ENCODE measurements around the gene RAD51B.
"Not testable (repeated sequence)": the region's sequence is repeated elsewhere in the genome, so short reads cannot be mapped to it uniquely, and the experiment has no call there.

The RAD51B gene

GRCh38 chr14:68696721-68697495, 877.3 kb downstream of the RAD51B start:
- H3K27ac ChIP-seq = no peak overlapping the region
- no peak overlapping the region for H3K4me3 ChIP-seq
- no peak overlapping the region for H3K9ac ChIP-seq (ENCODE audit: insufficient read length)
- no peaks in the 10 kb centered on the region for H3K36me3 ChIP-seq (ENCODE audit: insufficient read depth, low read length)
- no peak for TF ChIP-seq EZH2 (IDR thresholded peaks at IDR 0.05)
- no peak for TF ChIP-seq POLR2AphosphoS5 (IDR thresholded peaks at IDR 0.05; ENCODE audit: borderline replicate concordance, low read depth, low read length)
- no peak for TF ChIP-seq FOXP2 (optimal IDR thresholded peaks at IDR 0.05; ENCODE audit: control extremely low read depth, extremely low read length, insufficient read depth)
- no peak for DNase-seq (ENCODE audit: low read depth, low spot score)
- no peaks in the 10 kb centered on the region for H3K9me3 ChIP-seq (ENCODE audit: low read depth, low read length)

GRCh38 chr14:68698773-68699172, 879.2 kb downstream of the RAD51B start:
- not testable (repeated sequence) for H3K27ac ChIP-seq; H3K9ac ChIP-seq (ENCODE audit: insufficient read length); DNase-seq (ENCODE audit: low read depth, low spot score); H3K9me3 ChIP-seq (ENCODE audit: low read depth, low read length); H3K36me3 ChIP-seq (ENCODE audit: insufficient read depth, low read length); H3K4me3 ChIP-seq

DNA sequence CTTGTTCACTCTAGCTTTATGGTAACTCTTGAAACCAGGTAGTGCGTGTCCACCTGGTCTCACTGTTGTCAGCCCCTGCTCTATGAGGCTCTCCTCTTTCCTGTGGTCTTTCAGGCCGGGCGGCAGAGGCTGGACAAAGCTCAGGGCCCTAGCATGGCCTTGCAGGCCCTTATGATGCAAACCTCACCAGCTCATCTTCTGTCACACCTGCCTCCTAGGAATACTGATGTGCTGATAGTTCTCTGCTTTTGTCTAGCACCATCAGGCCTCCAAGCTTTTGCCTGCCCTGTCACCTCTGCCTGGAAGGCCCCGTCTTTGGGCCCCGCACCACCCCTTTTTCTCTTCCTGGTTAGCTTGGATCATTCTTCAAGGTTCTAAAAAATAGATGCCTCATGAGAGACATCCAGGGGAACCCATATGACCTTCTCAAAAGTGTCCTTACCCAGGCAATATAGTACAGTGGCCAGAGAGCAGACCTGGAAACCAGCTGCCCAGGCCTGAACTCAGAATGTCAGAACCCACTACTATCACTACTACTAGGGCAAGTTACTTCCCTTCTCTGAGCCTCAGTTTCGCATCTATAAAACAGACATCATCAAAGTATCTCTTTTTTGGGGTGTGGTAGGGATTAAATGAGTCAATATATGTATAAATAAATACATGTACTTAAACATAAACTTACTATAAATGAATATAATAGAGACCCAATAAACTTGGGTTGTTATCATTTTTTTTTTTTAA, 881.6 kb downstream of the RAD51B start:
- no peak for TF ChIP-seq POLR2AphosphoS5 (IDR thresholded peaks at IDR 0.05; ENCODE audit: borderline replicate concordance, low read depth, low read length)
- TF ChIP-seq EZH2 (IDR thresholded peaks at IDR 0.05) = no peak
- no peak for TF ChIP-seq FOXP2 (optimal IDR thresholded peaks at IDR 0.05; ENCODE audit: control extremely low read depth, extremely low read length, insufficient read depth)
- H3K9ac ChIP-seq (ENCODE audit: insufficient read length) = no peak overlapping the region

GRCh38 chr14:68702135-68702534, 882.6 kb downstream of the RAD51B start:
- no peak overlapping the region for H3K9ac ChIP-seq (ENCODE audit: insufficient read length)
- no peaks in the 10 kb centered on the region for H3K36me3 ChIP-seq (ENCODE audit: insufficient read depth, low read length)
- no peak overlapping the region for H3K4me3 ChIP-seq
- TF ChIP-seq POLR2AphosphoS5 (IDR thresholded peaks at IDR 0.05; ENCODE audit: borderline replicate concordance, low read depth, low read length) (no peak), FOXP2 (optimal IDR thresholded peaks at IDR 0.05; ENCODE audit: control extremely low read depth, extremely low read length, insufficient read depth) (no peak), EZH2 (IDR thresholded peaks at IDR 0.05) (no peak)
- no peak for DNase-seq (ENCODE audit: low read depth, low spot score)
- H3K27ac ChIP-seq = no peak overlapping the region
- H3K9me3 ChIP-seq (ENCODE audit: low read depth, low read length) = no peaks in the 10 kb centered on the region

More for the DNA sequence above, 881.6 kb downstream of the RAD51B start:
- Histone ChIP-seq H3K27ac (no peak overlapping the region), H3K9me3 (ENCODE audit: low read depth, low read length) (no peaks in the 10 kb centered on the region), H3K4me3 (no peak overlapping the region), H3K36me3 (ENCODE audit: insufficient read depth, low read length) (no peaks in the 10 kb centered on the region)
- DNase-seq (ENCODE audit: low read depth, low spot score) = no peak

DNA sequence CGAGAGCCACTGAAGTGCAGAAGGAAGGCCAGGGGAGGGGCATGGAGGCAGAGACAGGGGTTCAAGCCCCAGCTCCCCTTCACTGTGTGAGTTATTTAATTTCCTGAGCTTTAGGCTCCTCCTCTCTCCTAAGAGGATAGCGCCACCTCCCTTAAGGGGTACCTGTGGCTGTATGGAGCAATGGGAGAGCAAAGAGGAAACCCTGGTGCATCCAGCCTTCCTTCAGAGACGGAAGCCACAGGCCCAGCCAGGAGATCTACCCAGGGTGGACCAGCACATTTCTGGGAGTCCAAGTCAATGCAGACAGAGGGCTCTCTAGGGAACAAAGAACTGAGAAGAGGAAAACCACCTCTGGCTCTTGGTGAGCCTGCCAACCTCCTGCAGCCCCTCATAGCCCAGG, 883.0 kb downstream of the RAD51B start:
- no peak overlapping the region for H3K27ac ChIP-seq
- TF ChIP-seq POLR2AphosphoS5 (IDR thresholded peaks at IDR 0.05; ENCODE audit: borderline replicate concordance, low read depth, low read length) = no peak
- no peak for TF ChIP-seq EZH2 (IDR thresholded peaks at IDR 0.05)
- no peak for TF ChIP-seq FOXP2 (optimal IDR thresholded peaks at IDR 0.05; ENCODE audit: control extremely low read depth, extremely low read length, insufficient read depth)
- H3K9me3 ChIP-seq (ENCODE audit: low read depth, low read length) = no peaks in the 10 kb centered on the region
- no peaks in the 10 kb centered on the region for H3K36me3 ChIP-seq (ENCODE audit: insufficient read depth, low read length)
- DNase-seq (ENCODE audit: low read depth, low spot score) = no peak
- no peak overlapping the region for H3K9ac ChIP-seq (ENCODE audit: insufficient read length)
- no peak overlapping the region for H3K4me3 ChIP-seq

- Histone ChIP-seq H3K9ac (ENCODE audit: insufficient read length) (no peak overlapping the region), H3K9me3 (ENCODE audit: low read depth, low read length) (no peaks in the 10 kb centered on the region), H3K36me3 (ENCODE audit: insufficient read depth, low read length) (no peaks in the 10 kb centered on the region), H3K27ac (no peak overlapping the region), H3K4me3 (no peak overlapping the region)
- DNase-seq (ENCODE audit: low read depth, low spot score) = no peak
- TF ChIP-seq FOXP2 (optimal IDR thresholded peaks at IDR 0.05; ENCODE audit: control extremely low read depth, extremely low read length, insufficient read depth) (no peak), EZH2 (IDR thresholded peaks at IDR 0.05) (no peak), POLR2AphosphoS5 (IDR thresholded peaks at IDR 0.05; ENCODE audit: borderline replicate concordance, low read depth, low read length) (no peak)
Observed at GRCh38 chr14:68703093-68703492, 883.5 kb downstream of the RAD51B start.

- H3K27ac ChIP-seq = no peak overlapping the region
- no peaks in the 10 kb centered on the region for H3K9me3 ChIP-seq (ENCODE audit: low read depth, low read length)
- H3K9ac ChIP-seq (ENCODE audit: insufficient read length) = no peak overlapping the region
- no peaks in the 10 kb centered on the region for H3K36me3 ChIP-seq (ENCODE audit: insufficient read depth, low read length)
- no peak overlapping the region for H3K4me3 ChIP-seq
- no peak for DNase-seq (ENCODE audit: low read depth, low spot score)
- TF ChIP-seq POLR2AphosphoS5 (IDR thresholded peaks at IDR 0.05; ENCODE audit: borderline replicate concordance, low read depth, low read length) (no peak), FOXP2 (optimal IDR thresholded peaks at IDR 0.05; ENCODE audit: control extremely low read depth, extremely low read length, insufficient read depth) (no peak), EZH2 (IDR thresholded peaks at IDR 0.05) (no peak)
Observed at GRCh38 chr14:68704736-68705720, 885.4 kb downstream of the RAD51B start.

- Histone ChIP-seq H3K4me3 (no peak overlapping the region), H3K27ac (no peak overlapping the region), H3K36me3 (ENCODE audit: insufficient read depth, low read length) (no peaks in the 10 kb centered on the region), H3K9me3 (ENCODE audit: low read depth, low read length) (no peaks in the 10 kb centered on the region), H3K9ac (ENCODE audit: insufficient read length) (no peak overlapping the region)
- TF ChIP-seq POLR2AphosphoS5 (IDR thresholded peaks at IDR 0.05; ENCODE audit: borderline replicate concordance, low read depth, low read length) = no peak
- TF ChIP-seq EZH2 (IDR thresholded peaks at IDR 0.05) = no peak
- TF ChIP-seq FOXP2 (optimal IDR thresholded peaks at IDR 0.05; ENCODE audit: control extremely low read depth, extremely low read length, insufficient read depth) = no peak
- DNase-seq (ENCODE audit: low read depth, low spot score) = no peak
Observed at GRCh38 chr14:68705741-68706283, 886.2 kb downstream of the RAD51B start.
